Measurements from ENCODE around the gene DICER1.

The DICER1 gene

DNA sequence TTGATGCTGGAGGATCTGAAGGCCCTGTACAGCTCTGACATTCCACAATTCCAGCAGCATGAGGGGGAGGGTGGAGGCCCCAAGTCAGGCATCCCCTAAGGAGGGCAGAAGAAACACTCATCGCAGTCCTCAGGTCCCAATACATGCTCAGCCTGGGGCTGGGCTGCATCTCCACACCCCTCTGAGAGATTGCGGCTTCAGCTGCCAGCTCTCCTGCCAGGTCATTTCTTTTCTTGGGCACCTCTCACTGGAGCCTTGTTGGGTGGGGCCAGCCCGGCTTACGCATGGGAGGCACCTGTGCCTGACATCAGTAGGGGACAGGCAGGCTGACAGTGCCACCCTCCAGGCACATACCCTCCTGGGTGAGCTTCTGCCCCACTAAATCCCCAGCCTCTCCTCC is 89.8 kb downstream of the DICER1 start:
- no peaks in the 10 kb centered on the region for H3K9me3 ChIP-seq (ENCODE audit: control insufficient read depth in 5 of 5, low read length in 5 of 5)

DNA sequence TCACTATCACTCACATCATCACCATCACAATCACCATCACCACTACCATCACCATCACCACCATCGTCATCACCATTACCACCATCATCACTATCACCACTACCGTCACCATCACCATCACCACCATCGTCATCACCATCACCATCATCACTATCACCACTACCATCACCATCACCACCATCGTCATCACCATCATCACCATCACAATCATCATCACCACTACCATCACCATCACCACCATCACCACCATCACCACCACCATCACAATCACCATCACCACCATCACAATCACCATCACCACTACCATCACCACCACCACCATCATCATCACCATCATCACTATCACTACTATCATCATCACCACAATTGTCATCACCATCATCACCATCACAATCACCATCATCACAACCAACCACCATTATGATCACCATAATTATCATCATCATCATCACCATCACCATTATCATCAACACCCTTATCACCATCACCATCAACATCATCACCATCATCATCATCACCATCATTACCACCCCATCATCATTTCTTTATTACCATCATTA is 90.8 kb downstream of the DICER1 start:
- Histone ChIP-seq H3K27me3 (ENCODE audit: control insufficient read depth in 5 of 5, insufficient read depth in 4 of 5, low read length in 5 of 5) (peaks cover 0 to 14% (median 7%) of the 10 kb centered on the region in 5 donors), H3K9me3 (ENCODE audit: control insufficient read depth in 5 of 5, low read length in 5 of 5) (no peaks in the 10 kb centered on the region)

More for the DNA sequence above, 89.8 kb downstream of the DICER1 start:
- H3K27ac ChIP-seq (ENCODE audit: low read depth, low read length) = no peak overlapping the region
- H3K4me1 ChIP-seq (ENCODE audit: control insufficient read depth in 5 of 5, insufficient read depth in 5 of 5, low read length in 5 of 5) = no peaks in the 10 kb centered on the region
- H3K9ac ChIP-seq (ENCODE audit: low read length in 5 of 5) = no peak overlapping the region
- no peaks in the 10 kb centered on the region for H3K36me3 ChIP-seq (ENCODE audit: control insufficient read depth in 5 of 5, insufficient read depth in 5 of 5, low read length in 5 of 5)
- peaks cover 0 to 14% (median 7%) of the 10 kb centered on the region in 5 donors for H3K27me3 ChIP-seq (ENCODE audit: control insufficient read depth in 5 of 5, insufficient read depth in 4 of 5, low read length in 5 of 5)
- no peak overlapping the region for H3K4me3 ChIP-seq (ENCODE audit: low read depth in 1 of 5, low read length in 5 of 5)

DNA sequence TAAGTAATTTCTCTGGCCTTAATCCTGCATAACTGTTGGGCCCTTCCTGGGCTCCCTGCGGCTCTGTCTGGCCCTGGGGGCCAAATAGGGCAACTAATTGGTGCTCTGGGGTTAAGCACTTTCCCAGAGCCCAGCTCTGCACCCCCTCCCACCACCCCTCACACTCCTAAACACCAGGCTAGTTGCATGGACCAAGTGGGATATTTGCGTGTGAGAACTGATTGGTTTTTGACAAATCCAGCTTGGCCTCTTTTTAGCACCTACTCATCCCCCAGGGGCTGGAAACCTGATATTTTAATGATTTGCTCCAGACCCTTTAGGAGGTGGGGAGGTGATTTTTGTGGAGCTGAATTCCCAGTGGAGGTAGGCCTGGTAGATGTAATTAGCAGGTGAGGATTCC is 91.9 kb downstream of the DICER1 start:
- no peak overlapping the region for H3K4me3 ChIP-seq (ENCODE audit: low read depth in 1 of 5, low read length in 5 of 5)
- H3K27ac ChIP-seq (ENCODE audit: low read depth, low read length) = no peak overlapping the region
- no peaks in the 10 kb centered on the region for H3K9me3 ChIP-seq (ENCODE audit: control insufficient read depth in 5 of 5, low read length in 5 of 5)
- H3K36me3 ChIP-seq (ENCODE audit: control insufficient read depth in 5 of 5, insufficient read depth in 5 of 5, low read length in 5 of 5) = no peaks in the 10 kb centered on the region
- peaks cover 0 to 9% (median 5%) of the 10 kb centered on the region in 5 donors for H3K27me3 ChIP-seq (ENCODE audit: control insufficient read depth in 5 of 5, insufficient read depth in 4 of 5, low read length in 5 of 5)
- H3K9ac ChIP-seq (ENCODE audit: low read length in 5 of 5) = no peak overlapping the region
- no peaks in the 10 kb centered on the region for H3K4me1 ChIP-seq (ENCODE audit: control insufficient read depth in 5 of 5, insufficient read depth in 5 of 5, low read length in 5 of 5)

More for the DNA sequence above, 90.8 kb downstream of the DICER1 start:
- no peaks in the 10 kb centered on the region for H3K4me1 ChIP-seq (ENCODE audit: control insufficient read depth in 5 of 5, insufficient read depth in 5 of 5, low read length in 5 of 5)
- no peak overlapping the region for H3K4me3 ChIP-seq (ENCODE audit: low read depth in 1 of 5, low read length in 5 of 5)
- H3K36me3 ChIP-seq (ENCODE audit: control insufficient read depth in 5 of 5, insufficient read depth in 5 of 5, low read length in 5 of 5) = no peaks in the 10 kb centered on the region
- H3K27ac ChIP-seq (ENCODE audit: low read depth, low read length) = no peak overlapping the region
- no peak overlapping the region for H3K9ac ChIP-seq (ENCODE audit: low read length in 5 of 5)

DNA sequence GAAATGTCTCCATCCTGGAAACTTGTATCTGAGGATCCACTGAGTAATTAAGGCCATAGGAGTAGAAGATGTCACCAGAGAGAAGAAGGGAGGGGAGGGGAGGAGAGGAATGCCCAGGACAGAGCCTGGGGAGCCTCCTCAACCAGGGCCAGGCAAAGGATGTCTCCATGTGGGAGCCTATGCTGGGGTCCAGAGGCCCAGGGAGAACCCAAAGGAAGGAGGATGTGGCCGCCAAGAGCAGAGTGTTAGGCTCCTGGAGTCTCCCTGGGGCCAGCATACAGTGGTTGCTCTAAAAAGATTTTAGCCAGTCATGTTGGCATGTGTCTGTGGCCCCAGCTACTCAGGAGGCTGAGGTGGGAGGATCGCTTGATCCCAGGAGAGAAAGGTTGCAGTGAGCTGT is 92.6 kb downstream of the DICER1 start:
- H3K27me3 ChIP-seq (ENCODE audit: control insufficient read depth in 5 of 5, insufficient read depth in 4 of 5, low read length in 5 of 5) = peaks cover 0 to 7% (median 4%) of the 10 kb centered on the region in 5 donors
- H3K9me3 ChIP-seq (ENCODE audit: control insufficient read depth in 5 of 5, low read length in 5 of 5) = no peaks in the 10 kb centered on the region
- H3K4me3 ChIP-seq (ENCODE audit: low read depth in 1 of 5, low read length in 5 of 5) = no peak overlapping the region
- no peak overlapping the region for H3K27ac ChIP-seq (ENCODE audit: low read depth, low read length)
- H3K9ac ChIP-seq (ENCODE audit: low read length in 5 of 5) = no peak overlapping the region
- H3K4me1 ChIP-seq (ENCODE audit: control insufficient read depth in 5 of 5, insufficient read depth in 5 of 5, low read length in 5 of 5) = no peaks in the 10 kb centered on the region
- H3K36me3 ChIP-seq (ENCODE audit: control insufficient read depth in 5 of 5, insufficient read depth in 5 of 5, low read length in 5 of 5) = no peaks in the 10 kb centered on the region

DNA sequence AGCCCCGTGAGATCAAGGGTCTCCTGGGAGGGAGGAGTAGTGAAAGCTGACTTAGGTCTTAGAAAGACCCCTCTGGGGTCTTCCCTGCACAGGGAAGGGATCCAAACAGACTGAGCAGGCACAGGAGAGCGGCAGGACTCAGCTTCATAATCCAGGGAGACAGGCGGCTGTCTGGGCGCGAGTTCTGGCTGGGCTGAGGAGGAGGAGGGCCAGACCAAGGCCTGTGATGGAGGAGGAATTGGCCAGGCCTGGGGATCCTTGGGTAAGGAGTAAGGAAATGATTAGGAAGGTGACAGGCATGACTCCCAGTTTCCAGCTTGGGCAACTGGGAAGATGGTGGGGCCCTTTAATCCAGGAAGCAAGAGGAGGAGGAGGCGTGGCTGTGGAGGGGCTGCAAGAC is 93.1 kb downstream of the DICER1 start:
- no peak overlapping the region for H3K27ac ChIP-seq (ENCODE audit: low read depth, low read length)
- no peaks in the 10 kb centered on the region for H3K4me1 ChIP-seq (ENCODE audit: control insufficient read depth in 5 of 5, insufficient read depth in 5 of 5, low read length in 5 of 5)
- H3K9ac ChIP-seq (ENCODE audit: low read length in 5 of 5) = no peak overlapping the region
- H3K9me3 ChIP-seq (ENCODE audit: control insufficient read depth in 5 of 5, low read length in 5 of 5) = no peaks in the 10 kb centered on the region
- peaks cover 0 to 7% (median 4%) of the 10 kb centered on the region in 5 donors for H3K27me3 ChIP-seq (ENCODE audit: control insufficient read depth in 5 of 5, insufficient read depth in 4 of 5, low read length in 5 of 5)
- H3K36me3 ChIP-seq (ENCODE audit: control insufficient read depth in 5 of 5, insufficient read depth in 5 of 5, low read length in 5 of 5) = no peaks in the 10 kb centered on the region
- H3K4me3 ChIP-seq (ENCODE audit: low read depth in 1 of 5, low read length in 5 of 5) = no peak overlapping the region

DNA sequence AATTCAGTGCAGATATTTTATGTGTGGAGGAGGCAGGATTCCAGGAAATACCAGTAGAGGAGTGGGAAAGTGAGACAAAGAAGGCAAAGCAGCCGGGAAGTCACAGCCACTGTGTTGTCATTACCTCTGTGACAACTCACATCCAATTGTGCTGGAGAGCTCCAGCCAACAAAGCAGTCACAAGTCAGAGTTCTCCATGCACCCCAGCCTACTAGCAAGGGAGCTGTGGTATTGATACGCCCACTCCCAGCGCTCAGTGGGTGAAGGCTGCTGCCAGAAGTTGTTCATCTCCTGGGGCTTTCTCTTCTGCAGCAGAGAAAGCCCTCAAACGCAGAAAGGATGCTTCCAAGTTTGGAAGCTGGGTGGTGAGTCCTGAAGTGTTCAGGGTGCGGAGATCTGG is 93.9 kb downstream of the DICER1 start:
- Histone ChIP-seq H3K9me3 (ENCODE audit: control insufficient read depth in 5 of 5, low read length in 5 of 5) (no peaks in the 10 kb centered on the region), H3K4me3 (ENCODE audit: low read depth in 1 of 5, low read length in 5 of 5) (no peak overlapping the region), H3K27ac (ENCODE audit: low read depth, low read length) (no peak overlapping the region), H3K4me1 (ENCODE audit: control insufficient read depth in 5 of 5, insufficient read depth in 5 of 5, low read length in 5 of 5) (no peaks in the 10 kb centered on the region), H3K9ac (ENCODE audit: low read length in 5 of 5) (no peak overlapping the region), H3K36me3 (ENCODE audit: control insufficient read depth in 5 of 5, insufficient read depth in 5 of 5, low read length in 5 of 5) (no peaks in the 10 kb centered on the region), H3K27me3 (ENCODE audit: control insufficient read depth in 5 of 5, insufficient read depth in 4 of 5, low read length in 5 of 5) (peaks cover 0 to 5% (median 0%) of the 10 kb centered on the region in 5 donors)

DNA sequence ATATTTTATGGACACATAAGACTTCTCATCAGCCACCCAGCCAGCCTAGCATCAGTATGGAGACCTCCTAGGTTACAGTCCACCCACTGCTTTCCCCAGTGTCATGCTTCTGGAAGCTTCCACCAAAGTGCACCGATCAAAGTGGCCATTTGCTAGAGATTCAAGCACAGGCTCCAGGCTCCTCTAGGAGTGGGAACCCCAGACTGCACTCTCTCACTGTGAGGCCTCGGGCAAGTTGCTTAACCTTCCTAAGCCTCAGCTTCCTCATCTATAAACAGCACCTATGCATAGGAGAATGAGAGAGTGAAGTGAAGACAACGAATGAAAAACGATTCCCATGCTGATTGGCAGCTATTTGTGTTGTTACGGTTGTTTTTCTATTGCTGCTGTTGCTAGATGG is 94.4 kb downstream of the DICER1 start:
- H3K4me3 ChIP-seq (ENCODE audit: low read depth in 1 of 5, low read length in 5 of 5) = no peak overlapping the region
- peaks cover 0 to 5% (median 0%) of the 10 kb centered on the region in 5 donors for H3K27me3 ChIP-seq (ENCODE audit: control insufficient read depth in 5 of 5, insufficient read depth in 4 of 5, low read length in 5 of 5)
- no peaks in the 10 kb centered on the region for H3K9me3 ChIP-seq (ENCODE audit: control insufficient read depth in 5 of 5, low read length in 5 of 5)
- H3K36me3 ChIP-seq (ENCODE audit: control insufficient read depth in 5 of 5, insufficient read depth in 5 of 5, low read length in 5 of 5) = no peaks in the 10 kb centered on the region
- H3K4me1 ChIP-seq (ENCODE audit: control insufficient read depth in 5 of 5, insufficient read depth in 5 of 5, low read length in 5 of 5) = no peaks in the 10 kb centered on the region
- H3K27ac ChIP-seq (ENCODE audit: low read depth, low read length) = no peak overlapping the region
- H3K9ac ChIP-seq (ENCODE audit: low read length in 5 of 5) = no peak overlapping the region

DNA sequence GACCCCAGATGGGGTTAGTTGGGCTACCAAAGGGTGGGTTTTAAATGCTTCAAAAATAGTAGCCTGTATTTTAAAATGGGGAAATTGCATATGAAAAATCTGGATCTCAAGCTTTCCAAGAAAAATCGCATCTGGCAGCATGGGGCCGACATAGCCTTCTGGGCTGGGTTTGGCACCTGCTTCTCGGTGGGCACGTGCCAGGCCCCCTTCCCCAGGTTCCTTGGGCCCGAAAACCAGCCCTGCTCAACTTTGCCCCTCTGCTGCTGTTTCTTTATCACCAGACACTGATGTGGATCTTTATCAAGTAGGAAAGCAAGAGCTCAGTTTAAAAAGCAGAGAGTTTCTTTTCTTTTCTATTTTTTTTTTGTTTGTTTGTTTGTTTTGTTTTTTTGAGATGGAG is 95.1 kb downstream of the DICER1 start:
- no peak overlapping the region for H3K27ac ChIP-seq (ENCODE audit: low read depth, low read length)
- H3K4me3 ChIP-seq (ENCODE audit: low read depth in 1 of 5, low read length in 5 of 5) = no peak overlapping the region
- no peak overlapping the region for H3K9ac ChIP-seq (ENCODE audit: low read length in 5 of 5)
- peaks cover 0 to 1% (median 0%) of the 10 kb centered on the region in 5 donors for H3K27me3 ChIP-seq (ENCODE audit: control insufficient read depth in 5 of 5, insufficient read depth in 4 of 5, low read length in 5 of 5)
- H3K9me3 ChIP-seq (ENCODE audit: control insufficient read depth in 5 of 5, low read length in 5 of 5) = no peaks in the 10 kb centered on the region
- no peaks in the 10 kb centered on the region for H3K4me1 ChIP-seq (ENCODE audit: control insufficient read depth in 5 of 5, insufficient read depth in 5 of 5, low read length in 5 of 5)
- H3K36me3 ChIP-seq (ENCODE audit: control insufficient read depth in 5 of 5, insufficient read depth in 5 of 5, low read length in 5 of 5) = no peaks in the 10 kb centered on the region

DNA sequence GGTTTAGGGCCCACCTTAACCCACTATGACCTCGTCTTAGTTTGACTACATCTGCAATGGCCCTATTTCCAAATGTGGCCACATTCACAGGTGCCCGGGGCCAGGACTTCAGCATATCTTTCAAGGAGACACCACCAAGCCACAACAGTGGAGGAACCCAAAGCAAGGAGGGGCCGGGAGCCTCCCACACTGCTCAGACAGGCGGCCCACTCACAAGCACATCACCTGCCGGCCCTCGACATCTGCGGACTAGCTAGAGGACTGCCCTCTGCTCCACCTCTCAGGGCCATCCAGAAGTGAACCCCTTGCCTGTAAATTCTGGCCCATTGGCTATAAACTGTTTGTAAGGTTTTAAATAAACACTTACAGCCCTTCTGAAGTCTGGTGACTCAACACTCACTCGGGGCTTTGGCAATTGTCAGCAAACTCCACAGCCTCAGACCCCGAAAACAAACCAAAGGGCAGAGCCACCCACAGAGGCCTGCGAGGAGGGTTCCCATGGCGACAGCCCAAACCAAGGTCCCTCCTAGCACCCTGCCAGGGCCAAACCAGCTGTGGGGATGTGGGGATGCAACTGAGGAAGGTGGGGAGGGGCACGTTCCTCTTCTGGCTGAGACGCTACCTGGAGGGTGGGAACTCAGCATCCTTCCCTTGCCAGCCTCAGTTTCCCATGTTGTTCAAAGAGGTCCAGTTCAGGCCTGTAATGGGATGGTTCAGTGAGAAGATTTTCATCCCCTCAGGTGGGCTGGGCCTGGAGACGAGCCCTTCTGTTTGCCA is 95.8 kb downstream of the DICER1 start:
- no peaks in the 10 kb centered on the region for H3K27me3 ChIP-seq (ENCODE audit: control insufficient read depth in 5 of 5, insufficient read depth in 4 of 5, low read length in 5 of 5)
- H3K36me3 ChIP-seq (ENCODE audit: control insufficient read depth in 5 of 5, insufficient read depth in 5 of 5, low read length in 5 of 5) = no peaks in the 10 kb centered on the region
- no peak overlapping the region for H3K4me3 ChIP-seq (ENCODE audit: low read depth in 1 of 5, low read length in 5 of 5)
- H3K9me3 ChIP-seq (ENCODE audit: control insufficient read depth in 5 of 5, low read length in 5 of 5) = no peaks in the 10 kb centered on the region
- no peak overlapping the region for H3K27ac ChIP-seq (ENCODE audit: low read depth, low read length)
- H3K9ac ChIP-seq (ENCODE audit: low read length in 5 of 5) = no peak overlapping the region
- H3K4me1 ChIP-seq (ENCODE audit: control insufficient read depth in 5 of 5, insufficient read depth in 5 of 5, low read length in 5 of 5) = no peaks in the 10 kb centered on the region

DNA sequence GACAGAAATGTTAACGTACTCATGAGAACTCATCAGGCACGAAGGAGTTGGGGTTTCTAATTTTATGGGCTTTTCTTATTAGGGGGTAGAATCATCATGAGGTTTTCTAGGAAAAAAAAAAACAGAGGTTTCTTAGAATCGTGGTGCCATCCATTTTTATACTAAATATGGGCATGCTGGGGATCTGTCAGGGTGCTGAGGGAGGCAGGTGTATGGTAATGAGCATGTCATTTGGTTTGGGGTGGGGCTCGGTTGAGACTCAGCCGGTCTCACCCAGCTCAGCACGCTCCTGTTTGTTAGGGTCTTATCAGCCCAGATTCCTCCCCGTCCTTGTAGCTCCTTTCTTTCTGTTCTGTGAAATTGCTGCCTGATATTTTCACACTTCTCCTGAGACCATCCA is 98.2 kb downstream of the DICER1 start:
- Histone ChIP-seq H3K27me3 (ENCODE audit: control insufficient read depth in 5 of 5, insufficient read depth in 4 of 5, low read length in 5 of 5) (no peaks in the 10 kb centered on the region), H3K36me3 (ENCODE audit: control insufficient read depth in 5 of 5, insufficient read depth in 5 of 5, low read length in 5 of 5) (no peaks in the 10 kb centered on the region), H3K4me1 (ENCODE audit: control insufficient read depth in 5 of 5, insufficient read depth in 5 of 5, low read length in 5 of 5) (no peaks in the 10 kb centered on the region), H3K4me3 (ENCODE audit: low read depth in 1 of 5, low read length in 5 of 5) (no peak overlapping the region), H3K27ac (ENCODE audit: low read depth, low read length) (no peak overlapping the region), H3K9me3 (ENCODE audit: control insufficient read depth in 5 of 5, low read length in 5 of 5) (no peaks in the 10 kb centered on the region), H3K9ac (ENCODE audit: low read length in 5 of 5) (no peak overlapping the region)
